Measurements from ENCODE around the gene APBA2. TPM values are rescaled to one million over a fixed set of nuclear protein-coding genes. Genes with fewer than 3 reads are reported as not detected.

The APBA2 gene
- total and polyA plus RNA-seq, 10 of the 15 experiments (the other 5 are each of a cell fraction or from before 2014, with no cell fraction given), result 0.06 to 0.26 (median 0.07) TPM; not detected in 7

GRCh38 chr15:28915041-28915810 lies 29.5 kb downstream of the APBA2 start:
- no peaks in the 10 kb centered on the region for H3K9me3 ChIP-seq (replicated peaks; ENCODE audit: control insufficient read depth, insufficient read depth, low read length)
- ChIA-PET SMC1A (ENCODE audit: uncharacterized antibody, unreplicated experiment) (no interaction called here), CTCF (no interaction called here), POLR2A (no interaction called here), RAD21 (ENCODE audit: unreplicated experiment) (no interaction called here)
- FAIRE-seq (no peak), ATAC-seq (no peak), DNase-seq (ENCODE audit: low read depth, low spot score) (no peak)
- H3K4me1 ChIP-seq (ENCODE audit: control insufficient read depth, insufficient read depth, low read length), result no peaks in the 10 kb centered on the region
- H3K4me3 ChIP-seq, result no peak overlapping the region
- H3K36me3 ChIP-seq (ENCODE audit: control insufficient read depth in 2 of 2, insufficient read depth in 2 of 2, low read length in 1 of 2), result no peaks in the 10 kb centered on the region
- H3K79me2 ChIP-seq (ENCODE audit: control insufficient read depth, insufficient read depth, low read length), result no peaks in the 10 kb centered on the region
- no TSS peak for BruUV-seq (replicated peaks)
- in situ Hi-C loops (cut with MboI) (no loop called here), intact Hi-C loops (cut with micrococcal nuclease; ENCODE audit: unreplicated experiment) (no loop called here)
- no peak overlapping the region for H3K27ac ChIP-seq (ENCODE audit: control insufficient read depth, insufficient read depth)
- WGBS (ENCODE audit: insufficient coverage, insufficient replicate concordance, low lambda C conversion rate, missing lambda C conversion rate), result 91% methylated on average over 3 of the region's 3 CpGs
- no peak overlapping the region for H3K4me2 ChIP-seq (ENCODE audit: control insufficient read depth, insufficient read depth)
- no peak overlapping the region for H2AFZ ChIP-seq (ENCODE audit: control insufficient read depth, low read depth, low read length)
- TF ChIP-seq TCF12 (IDR thresholded peaks at IDR 0.05; ENCODE audit: low read depth, low read length), result no peak
- TF ChIP-seq RBBP5 (conservative IDR thresholded peaks at IDR 0.05), result no peak
- no peak for TF ChIP-seq MAX (IDR thresholded peaks at IDR 0.05; ENCODE audit: low read depth, low read length)
- TF ChIP-seq TARDBP (IDR thresholded peaks at IDR 0.05; ENCODE audit: borderline replicate concordance), result no peak
- TF ChIP-seq SMC3 (IDR thresholded peaks at IDR 0.05; ENCODE audit: borderline replicate concordance, low read length), result no peak
- no peak for TF ChIP-seq SREBF1 (IDR thresholded peaks at IDR 0.05; ENCODE audit: low read length)
- TF ChIP-seq RELB (IDR thresholded peaks at IDR 0.05; ENCODE audit: low read depth), result no peak
- TF ChIP-seq RAD51 (IDR thresholded peaks at IDR 0.05), result no peak
- TF ChIP-seq MYB (IDR thresholded peaks at IDR 0.05; ENCODE audit: borderline replicate concordance, low read depth, low read length), result no peak
- no peak for TF ChIP-seq ETV6 (conservative IDR thresholded peaks at IDR 0.05 in 1 of 2, IDR thresholded peaks at IDR 0.05 in 1 of 2; ENCODE audit: borderline replicate concordance in 1 of 2, low read depth in 1 of 2)
- H4K20me1 ChIP-seq (ENCODE audit: control insufficient read depth, insufficient read depth), result no peaks in the 10 kb centered on the region
- H3K9ac ChIP-seq (ENCODE audit: control insufficient read depth, insufficient read depth, low read length), result no peak overlapping the region
- H3K27me3 ChIP-seq (replicated peaks in 1 of 2; ENCODE audit: control insufficient read depth in 2 of 2, insufficient read depth in 2 of 2, low read length in 1 of 2), result no peaks in the 10 kb centered on the region
